DOHH2 (cell line): Measurements from ENCODE around the gene CDH4.

Experiments used
- CTCF ChIP-seq: fragments of 200-600 bp; sonication (generic); IDR thresholded peaks from one replicate; pipeline ENCODE4 v1.5.1; 2014; ENCODE audit warnings: antibody characterized with exemption, mild to moderate bottlenecking, low read depth, low read length; ENCODE audit not compliant: poor library complexity, severe bottlenecking
- EZH2phosphoT487 ChIP-seq: fragments of 200-600 bp; sonication (generic); IDR thresholded peaks from 2 replicates; pipeline ENCODE4 v1.6.1; 2017; ENCODE audit warnings: borderline replicate concordance, mild to moderate bottlenecking, antibody characterized with exemption, low read length, moderate library complexity, mixed read lengths

DNA sequence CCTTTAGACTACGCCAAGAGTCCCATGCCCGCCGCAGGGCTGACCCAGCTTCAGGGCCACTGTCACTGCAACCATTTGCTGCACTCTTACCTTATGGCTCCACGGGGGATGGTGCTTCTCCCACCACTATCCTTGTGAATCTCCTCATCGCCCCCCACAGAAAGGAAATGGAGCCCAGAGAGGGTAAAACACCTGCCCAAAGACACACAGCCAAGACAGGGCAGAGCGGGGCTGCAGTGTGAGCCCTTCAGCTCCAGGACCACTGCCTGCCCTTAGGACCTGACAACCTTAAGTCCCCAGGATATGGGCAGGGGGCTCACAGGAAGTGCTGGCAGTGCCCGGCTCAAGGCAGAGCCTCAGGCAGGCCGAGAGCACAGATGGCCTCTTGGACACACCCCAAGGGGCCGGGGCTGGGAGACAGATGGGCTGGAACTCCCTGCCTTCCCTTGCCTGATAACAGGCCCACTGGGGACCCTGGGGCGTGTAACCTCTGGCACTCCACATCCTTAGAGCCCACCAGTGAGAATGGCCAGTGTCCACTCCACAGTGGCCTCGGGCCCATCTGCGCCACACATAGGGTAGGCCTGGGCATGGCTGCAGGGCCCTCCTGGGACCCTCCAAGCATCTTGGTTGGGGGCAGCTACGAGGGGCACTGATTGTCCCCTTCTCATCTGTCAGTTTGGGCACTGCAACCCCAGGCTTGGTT, 548.5 kb downstream of the CDH4 start:
- TF ChIP-seq CTCF (no peak), EZH2phosphoT487 (no peak)
